Prostate gland (tissue), 2 donors: ENCODE data around the gene SLC12A6.

Source experiments
- CTCF ChIP-seq, 4 experiments: fragments of 200-600 bp in 2 of 4; fragments of 450-650 bp in 2 of 4; sonication (generic) in 2 of 4; IDR thresholded peaks; 1 replicate in 3 of 4; 2 replicates in 1 of 4; pipeline ENCODE4 v1.5.1; 2016 to 2019; ENCODE audit warnings: antibody characterized with exemption in 4 of 4, mild to moderate bottlenecking in 2 of 4, moderate library complexity in 2 of 4
- POLR2A ChIP-seq: fragments of 450-650 bp; IDR thresholded peaks from one replicate; pipeline ENCODE4 v1.6.1; 2016; ENCODE audit warnings: antibody characterized with exemption, mild to moderate bottlenecking

DNA sequence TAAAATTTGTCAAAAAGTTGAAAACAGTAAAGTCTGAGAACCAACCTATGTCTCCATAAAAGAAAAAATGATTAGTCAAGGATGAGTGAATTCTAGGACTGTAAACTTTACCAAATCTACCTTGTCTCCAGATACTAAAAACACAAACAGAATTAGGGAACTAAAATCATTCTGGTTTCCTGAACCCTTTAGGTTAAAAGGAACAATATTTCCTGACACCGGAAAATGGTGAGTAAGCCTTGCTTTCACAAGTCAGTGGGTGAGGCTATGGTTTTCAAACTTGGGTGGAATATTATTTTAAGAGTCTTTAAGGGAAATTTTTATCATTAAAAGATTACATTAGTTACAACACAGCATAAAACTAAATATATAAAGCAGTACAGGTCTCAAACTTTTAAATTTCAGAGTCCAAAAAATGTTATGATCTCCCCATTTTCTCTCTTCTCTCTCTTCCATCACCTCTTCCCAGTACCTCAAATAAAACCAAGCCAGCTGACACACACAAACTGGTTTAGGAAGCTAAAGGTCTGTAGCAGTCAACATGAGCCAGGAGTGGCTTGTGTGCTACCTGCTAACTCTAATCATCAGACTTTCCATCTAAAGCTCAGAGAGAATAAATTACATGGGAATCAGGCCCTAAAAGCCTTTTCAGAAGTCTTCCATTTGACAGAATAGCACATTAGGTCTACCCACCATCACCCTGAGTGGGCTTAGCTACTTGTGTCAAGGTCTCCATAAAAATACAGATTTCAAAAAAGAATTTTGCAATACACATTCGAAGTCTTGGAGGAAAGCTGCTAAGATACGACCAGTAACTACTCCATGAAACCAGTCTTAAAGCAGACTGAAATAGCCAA, 2.2 kb downstream of the SLC12A6 start:
- TF ChIP-seq CTCF (IDR thresholded peaks at IDR 0.05) (no peak), POLR2A (no peak)
